ENCODE results near the gene HYAL3.
"Not testable (repeated sequence)": the region's sequence is repeated elsewhere in the genome, so short reads cannot be mapped to it uniquely, and the experiment has no call there.

The HYAL3 gene

DNA sequence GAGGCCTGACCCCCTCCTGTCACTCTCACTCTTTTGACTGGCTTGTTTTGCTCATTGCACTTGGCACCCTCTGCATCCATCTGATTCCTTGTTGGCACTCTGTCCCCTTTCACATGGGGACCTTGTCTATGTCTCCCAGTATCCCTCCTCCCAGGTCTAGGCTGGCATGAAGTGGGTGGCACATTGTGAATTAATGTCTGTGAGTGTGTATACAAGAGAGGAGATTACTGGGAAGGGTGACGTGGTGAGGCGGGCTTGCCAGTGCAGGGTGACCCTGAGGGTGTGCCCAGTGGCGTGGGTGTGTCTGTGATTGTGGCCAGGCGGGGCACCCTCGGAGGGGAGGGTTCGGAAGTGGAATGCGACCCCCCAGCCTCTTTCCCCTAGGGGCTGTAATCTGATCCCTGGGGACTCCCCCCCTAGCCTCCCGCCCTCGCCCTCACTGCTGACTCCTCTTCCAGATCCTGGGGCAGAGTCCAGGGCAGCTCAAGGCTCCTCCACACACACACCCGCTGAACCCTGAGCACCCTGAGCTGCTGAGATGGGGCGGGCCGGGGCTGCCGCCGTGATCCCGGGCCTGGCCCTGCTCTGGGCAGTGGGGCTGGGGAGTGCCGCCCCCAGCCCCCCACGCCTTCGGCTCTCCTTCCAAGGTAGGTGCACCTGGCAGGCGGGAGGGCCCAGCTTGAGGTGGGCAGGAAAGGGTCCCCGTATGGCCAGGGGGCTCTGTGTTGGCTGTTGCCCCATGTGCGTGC, 30.3 kb downstream of the HYAL3 start, which contains the start of gene SEMA3B:
SEMA3B (plus strand) TSS at position 445 of the 749 bp plus-strand sequence; CDS start at position 539, 94 bp downstream.
- no peak for DNase-seq

DNA sequence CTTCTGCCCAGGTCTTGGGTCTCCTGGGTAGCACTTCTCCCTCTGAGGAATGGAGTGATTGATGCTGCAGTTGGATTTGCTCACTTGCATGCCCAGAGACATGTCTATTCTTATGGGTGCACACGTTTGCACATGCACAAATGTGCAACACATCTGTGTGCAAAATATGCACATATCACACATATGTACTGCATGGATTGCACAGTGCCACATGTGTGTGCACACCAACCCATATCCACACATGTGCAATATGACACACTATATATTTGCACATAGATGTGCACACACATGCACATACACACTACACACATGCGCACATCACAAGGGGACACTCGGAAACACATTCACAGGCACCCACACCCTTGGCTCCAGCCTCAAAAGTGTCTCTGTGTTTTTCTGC, 30.9 kb downstream of the HYAL3 start:
- no peak for DNase-seq

DNA sequence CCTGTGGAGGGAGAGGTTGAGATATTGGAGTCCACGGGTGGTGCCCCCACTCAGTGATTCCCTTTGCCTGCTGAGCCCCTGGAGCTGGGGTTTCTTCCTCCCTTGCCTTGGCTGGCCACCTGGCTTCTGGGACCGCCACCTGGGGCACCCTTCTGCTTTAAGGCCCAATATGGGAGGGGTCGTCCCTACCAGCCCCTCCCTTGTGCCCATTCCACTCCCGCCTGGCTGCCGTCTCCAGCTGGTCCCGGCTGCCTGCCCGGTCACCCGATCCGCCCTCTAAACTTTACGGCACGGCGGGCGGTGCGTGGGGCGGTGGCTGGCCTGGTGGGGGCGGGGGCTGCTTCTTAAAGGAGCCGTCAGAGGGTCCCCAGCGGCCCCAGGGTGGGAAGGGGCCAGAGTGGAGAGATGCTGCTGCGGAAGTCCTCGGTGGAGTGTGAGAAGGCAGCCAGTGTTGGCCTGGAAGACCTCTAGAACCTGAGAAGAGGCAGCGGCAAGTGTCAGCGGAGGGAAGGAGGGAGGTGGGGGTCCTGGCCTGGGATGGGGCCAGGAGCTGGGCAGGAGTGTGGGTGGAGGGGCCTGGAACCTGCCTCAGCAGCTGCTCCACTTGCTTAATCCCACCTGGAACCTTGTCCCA, 31.8 kb downstream of the HYAL3 start:
- no peak for DNase-seq

- DNase-seq, result no peak
Observed at GRCh38 chr3:50266836-50267235, 32.4 kb downstream of the HYAL3 start.

GRCh38 chr3:50266017-50266416, 33.2 kb downstream of the HYAL3 start:
- no peak for DNase-seq

- DNase-seq, result no peak
Observed at GRCh38 chr3:50265571-50265970, 33.6 kb downstream of the HYAL3 start.

GRCh38 chr3:50264964-50265485, 34.2 kb downstream of the HYAL3 start:
- no peak for DNase-seq

DNA sequence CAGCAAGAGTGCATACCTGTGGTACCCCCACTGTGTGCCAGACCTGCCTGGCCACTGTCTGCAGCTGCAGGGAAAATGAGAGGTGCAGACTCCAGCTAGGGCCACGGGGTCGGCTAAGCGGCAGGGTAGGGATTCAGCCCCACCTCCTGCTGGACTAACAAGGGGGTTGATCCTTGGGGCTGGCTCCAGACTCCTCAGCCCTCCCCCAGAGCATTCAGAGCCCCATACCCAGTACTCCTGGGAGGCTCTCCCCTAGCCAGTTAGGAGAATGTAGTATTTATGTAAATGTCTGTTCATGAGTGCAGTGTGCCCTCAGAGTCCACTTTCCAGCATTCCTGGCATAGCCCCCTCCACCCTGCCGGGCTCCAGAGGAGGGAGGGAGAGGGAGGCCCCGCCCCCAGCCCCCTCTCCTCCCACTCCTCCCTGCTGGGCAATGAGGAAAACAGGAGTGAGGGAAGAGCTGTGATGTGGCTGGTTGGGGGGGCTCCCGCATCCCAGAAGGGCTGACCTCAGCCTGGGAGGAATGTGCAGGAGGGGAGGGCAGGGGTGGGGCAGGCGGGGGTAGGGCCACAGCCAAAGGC, 34.7 kb downstream of the HYAL3 start:
- no peak for DNase-seq

GRCh38 chr3:50263478-50264382, 35.5 kb downstream of the HYAL3 start:
- DNase-seq, result no peak

DNA sequence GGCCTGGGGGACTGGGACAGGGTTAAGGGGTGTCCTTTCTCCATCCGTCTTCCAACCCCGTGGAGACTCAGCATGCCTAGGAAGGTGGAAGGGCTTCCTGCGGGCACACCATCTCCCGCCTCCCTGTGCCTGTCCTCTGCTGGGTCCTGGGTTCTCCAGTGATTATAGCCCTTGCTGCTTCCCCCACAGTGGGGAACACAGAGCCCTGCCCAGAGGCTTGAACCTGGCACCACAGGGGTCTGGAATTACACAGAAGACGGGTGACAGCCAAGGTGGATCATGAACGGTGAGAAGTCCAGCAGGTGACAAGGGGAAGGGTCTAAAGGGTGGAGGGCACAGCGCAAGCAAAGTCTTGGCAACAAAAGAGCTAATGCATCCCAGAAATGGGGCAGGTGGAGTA, 36.4 kb downstream of the HYAL3 start:
- DNase-seq, result no peak

DNA sequence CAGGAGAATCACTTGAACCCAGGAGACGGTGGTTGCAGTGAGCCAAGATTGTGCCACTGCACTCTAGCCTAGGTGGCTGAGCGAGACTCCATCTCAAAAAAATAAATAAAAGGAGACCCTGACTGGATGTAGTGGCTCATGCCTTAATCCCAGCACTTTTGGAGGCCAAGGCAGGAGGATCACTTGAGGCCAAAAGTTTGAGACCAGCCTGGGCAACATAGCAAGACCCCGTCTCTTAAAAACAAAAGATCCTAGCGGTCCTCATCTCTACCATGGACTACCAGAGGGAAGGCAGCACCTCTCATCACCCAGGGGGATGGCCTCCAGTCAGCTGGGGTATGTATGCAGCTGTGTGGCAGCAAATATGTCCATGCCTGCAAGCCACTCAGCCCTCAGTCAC, 37.0 kb downstream of the HYAL3 start:
- DNase-seq, result not testable (repeated sequence)

GRCh38 chr3:50261505-50261904, 37.7 kb downstream of the HYAL3 start:
- no peak for DNase-seq

DNA sequence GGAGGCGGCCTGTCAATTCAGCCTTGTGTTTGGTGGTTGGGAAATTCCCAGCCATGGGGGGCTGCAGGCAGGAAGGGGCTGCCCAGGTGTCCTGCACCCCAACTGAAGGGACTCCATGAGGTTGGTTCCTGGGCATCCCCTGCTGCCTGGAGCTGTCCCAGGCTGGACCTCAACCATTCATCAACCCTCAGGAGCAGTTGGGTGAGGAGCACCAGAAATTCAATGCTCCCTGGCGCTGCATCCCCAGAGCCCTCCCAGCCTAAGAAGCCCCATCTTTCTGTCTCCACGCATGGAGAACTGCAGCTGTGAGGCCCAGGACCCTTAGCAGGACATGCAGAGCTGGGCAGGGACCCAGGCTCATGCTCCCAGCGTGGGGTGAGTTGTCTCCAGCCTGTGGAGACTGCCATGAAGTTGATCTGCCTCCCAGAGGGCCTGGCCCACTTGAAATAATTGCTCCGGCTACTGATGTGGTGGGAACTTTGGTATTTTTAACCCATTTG, 38.2 kb downstream of the HYAL3 start:
- DNase-seq, result no peak

- DNase-seq, result peak; percentile 52 to 82 (median 74)
Observed at GRCh38 chr3:50260027-50260941, 38.9 kb downstream of the HYAL3 start.

GRCh38 chr3:50259432-50260026, 39.7 kb downstream of the HYAL3 start:
- no peak for DNase-seq

- no peak for DNase-seq
Observed at GRCh38 chr3:50258979-50259378, 40.2 kb downstream of the HYAL3 start.

DNA sequence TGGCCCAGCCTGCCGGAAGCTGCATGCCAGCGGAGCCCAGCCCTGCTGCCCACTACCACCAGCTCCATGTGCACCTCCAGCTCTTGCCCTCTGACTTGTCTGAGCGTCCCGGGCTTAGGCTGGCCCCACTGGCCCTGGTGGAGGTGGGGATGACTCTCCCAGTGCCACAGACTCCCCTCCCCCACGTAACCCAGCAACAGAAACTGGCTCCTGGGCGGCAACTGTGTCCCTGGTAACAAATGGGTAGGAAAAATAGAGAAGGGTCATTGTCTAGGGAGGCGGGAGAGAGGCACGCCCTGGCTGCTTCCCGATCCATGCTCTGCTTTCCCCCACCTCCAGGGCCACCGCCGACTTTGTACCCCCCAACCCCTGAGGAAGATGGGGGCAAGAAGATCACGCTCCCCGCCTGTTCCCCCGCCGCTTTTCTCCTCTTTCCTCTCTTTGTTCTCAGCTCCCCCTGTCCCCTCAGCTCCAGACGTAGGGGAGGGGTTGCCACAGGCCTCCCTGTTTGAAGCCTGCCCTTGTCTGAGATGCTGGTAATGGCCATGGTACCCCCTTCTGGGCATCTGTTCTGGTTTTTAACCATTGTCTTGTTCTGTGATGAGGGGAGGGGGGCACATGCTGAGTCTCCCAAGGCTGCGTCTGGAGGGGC, 41.0 kb downstream of the HYAL3 start:
- DNase-seq, result no peak

GRCh38 chr3:50256978-50257890, 42.0 kb downstream of the HYAL3 start:
- peak in 5 of 6 experiments; percentile 13 to 21 (median 17) for DNase-seq

DNA sequence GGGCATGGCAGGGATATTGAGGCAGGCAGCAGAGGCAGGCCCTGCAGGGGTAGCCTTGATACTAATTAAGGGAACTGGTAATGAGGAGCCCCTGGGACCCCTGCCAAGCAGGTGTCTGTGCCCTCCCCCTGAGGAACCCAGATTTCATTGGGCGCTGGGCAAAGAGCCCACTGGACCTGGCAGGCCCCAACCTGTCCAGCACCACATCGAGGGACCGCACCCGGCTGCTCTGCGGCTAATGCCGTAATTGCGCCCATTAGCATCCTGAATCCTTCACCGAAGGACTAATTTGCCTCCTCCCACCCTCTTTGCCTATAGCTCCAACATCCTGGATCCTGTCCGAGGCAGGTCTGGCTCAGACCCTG, 44.0 kb downstream of the HYAL3 start:
- DNase-seq, result no peak
